ENCODE data around the gene PIP5K1C. TPM values are rescaled to one million over a fixed set of nuclear protein-coding genes. Genes with fewer than 3 reads are reported as not detected.

The PIP5K1C gene
- total RNA-seq, 1 donor from 2014 or later: 42.0 TPM

DNA sequence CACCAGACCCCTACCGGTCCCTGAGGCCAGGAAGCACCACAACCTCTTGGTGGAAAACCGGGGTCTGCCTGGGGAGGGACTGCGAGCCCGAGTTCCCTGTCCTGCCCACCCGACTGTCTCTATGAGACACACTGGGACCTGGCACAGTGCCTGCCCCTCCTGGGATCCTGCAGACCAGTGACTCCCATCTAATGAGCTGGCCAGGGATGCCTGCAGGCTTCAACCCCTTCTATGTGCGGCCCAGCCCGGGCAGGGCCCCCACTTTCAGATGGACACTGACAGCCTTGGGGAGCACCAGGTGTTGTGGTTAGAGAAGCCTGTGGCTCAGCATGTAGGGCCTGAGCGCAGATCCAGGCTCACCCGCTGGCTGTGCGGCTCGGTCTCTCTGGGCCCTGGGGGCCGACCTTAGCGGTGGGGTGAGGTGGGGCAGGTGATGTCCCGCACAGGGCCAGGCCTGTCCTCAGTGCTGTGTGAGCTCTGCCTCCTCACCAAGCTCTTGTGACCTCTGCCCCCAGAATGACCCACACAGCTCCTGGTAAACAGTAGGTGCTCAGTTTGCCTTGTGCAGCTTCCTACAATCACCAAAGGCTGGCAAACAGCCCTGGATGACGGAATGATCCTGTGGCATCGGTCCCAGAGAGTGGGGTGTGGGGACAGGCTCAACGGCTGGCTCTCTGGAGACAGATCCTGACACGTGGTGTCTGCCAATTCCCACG, 55.8 kb downstream of the PIP5K1C start:
- peaks cover 3% of the 10 kb centered on the region for H3K36me3 Mint-ChIP-seq (ENCODE audit: low read depth, unreplicated experiment)
- peaks cover 5% of the 10 kb centered on the region for H3K4me1 ChIP-seq (ENCODE audit: insufficient read depth, low read length)
- H3K9ac ChIP-seq (ENCODE audit: low read length): no peak overlapping the region
- H3K4me3 ChIP-seq (ENCODE audit: insufficient read depth, low read depth, low read length): no peak overlapping the region
- no peaks in the 10 kb centered on the region for H3K27me3 Mint-ChIP-seq (ENCODE audit: low read depth, unreplicated experiment)
- no peak overlapping the region for H3K4me3 Mint-ChIP-seq (ENCODE audit: unreplicated experiment)
- H3K9me3 Mint-ChIP-seq (ENCODE audit: unreplicated experiment): no peaks in the 10 kb centered on the region
- TF ChIP-seq EZH2 (IDR thresholded peaks at IDR 0.05; ENCODE audit: insufficient read depth, low read length): no peak
- TF ChIP-seq, protein P1, sequence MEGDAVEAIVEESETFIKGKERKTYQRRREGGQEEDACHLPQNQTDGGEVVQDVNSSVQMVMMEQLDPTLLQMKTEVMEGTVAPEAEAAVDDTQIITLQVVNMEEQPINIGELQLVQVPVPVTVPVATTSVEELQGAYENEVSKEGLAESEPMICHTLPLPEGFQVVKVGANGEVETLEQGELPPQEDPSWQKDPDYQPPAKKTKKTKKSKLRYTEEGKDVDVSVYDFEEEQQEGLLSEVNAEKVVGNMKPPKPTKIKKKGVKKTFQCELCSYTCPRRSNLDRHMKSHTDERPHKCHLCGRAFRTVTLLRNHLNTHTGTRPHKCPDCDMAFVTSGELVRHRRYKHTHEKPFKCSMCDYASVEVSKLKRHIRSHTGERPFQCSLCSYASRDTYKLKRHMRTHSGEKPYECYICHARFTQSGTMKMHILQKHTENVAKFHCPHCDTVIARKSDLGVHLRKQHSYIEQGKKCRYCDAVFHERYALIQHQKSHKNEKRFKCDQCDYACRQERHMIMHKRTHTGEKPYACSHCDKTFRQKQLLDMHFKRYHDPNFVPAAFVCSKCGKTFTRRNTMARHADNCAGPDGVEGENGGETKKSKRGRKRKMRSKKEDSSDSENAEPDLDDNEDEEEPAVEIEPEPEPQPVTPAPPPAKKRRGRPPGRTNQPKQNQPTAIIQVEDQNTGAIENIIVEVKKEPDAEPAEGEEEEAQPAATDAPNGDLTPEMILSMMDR (IDR thresholded peaks at IDR 0.05; ENCODE audit: insufficient read depth, low read depth, low read length): no peak
- H4K20me1 ChIP-seq (ENCODE audit: insufficient read depth, low read length): peaks cover 3% of the 10 kb centered on the region
- no peak overlapping the region for H2AFZ ChIP-seq (ENCODE audit: low read depth, low read length)
- H3K36me3 ChIP-seq (ENCODE audit: insufficient read depth, low read length): peaks cover 4% of the 10 kb centered on the region
- H3K27ac ChIP-seq (ENCODE audit: low read depth, low read length): no peak overlapping the region
- H3K4me2 ChIP-seq (ENCODE audit: low read length): no peak overlapping the region
- FAIRE-seq (no peak), DNase-seq (ENCODE audit: low read depth) (peak; percentile 25)
- no peaks in the 10 kb centered on the region for H3K9me3 ChIP-seq (ENCODE audit: insufficient read depth, low read depth, low read length)
- no peaks in the 10 kb centered on the region for H3K27me3 ChIP-seq (ENCODE audit: insufficient read depth, low read length)
- no peaks in the 10 kb centered on the region for H3K4me1 Mint-ChIP-seq (ENCODE audit: low read depth, unreplicated experiment)
- H3K27ac Mint-ChIP-seq (ENCODE audit: unreplicated experiment): no peak overlapping the region
- H3K79me2 ChIP-seq (ENCODE audit: insufficient read depth, low read length): no peaks in the 10 kb centered on the region

DNA sequence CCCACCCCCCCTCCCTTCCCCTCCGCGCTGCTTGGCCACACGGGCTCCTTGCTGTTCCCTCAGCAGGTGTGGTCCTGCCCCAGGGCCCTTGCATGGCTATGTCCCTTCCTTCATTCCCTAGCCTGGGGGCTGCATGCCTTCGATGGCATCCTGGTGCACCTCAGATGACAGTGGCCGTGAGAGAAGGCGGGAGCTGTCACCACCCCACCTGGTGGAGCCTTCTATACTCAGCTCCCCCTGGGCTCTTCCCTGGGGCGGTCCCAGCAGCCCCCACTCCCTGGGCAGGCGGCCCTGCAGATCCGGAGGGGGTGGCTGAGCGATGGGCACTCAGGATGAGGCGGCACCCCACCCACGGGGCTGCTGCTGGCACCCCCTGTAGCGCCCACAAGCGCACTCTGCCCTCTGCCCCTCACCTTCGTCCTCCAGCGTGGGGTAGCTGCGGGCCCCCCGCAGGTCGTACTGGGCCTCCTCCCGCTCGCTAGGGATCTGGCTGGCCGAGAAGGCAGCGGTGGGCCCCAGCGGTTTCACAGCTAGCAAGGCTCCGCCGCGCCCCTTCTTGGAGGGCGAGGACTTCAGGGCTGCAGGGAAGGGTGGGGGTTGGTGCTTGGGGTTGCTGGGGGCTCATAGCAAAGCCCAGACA, 56.5 kb downstream of the PIP5K1C start:
- H4K20me1 ChIP-seq (ENCODE audit: insufficient read depth, low read length): peaks cover 3% of the 10 kb centered on the region
- DNase-seq (ENCODE audit: low read depth) (no peak), FAIRE-seq (no peak)
- H3K79me2 ChIP-seq (ENCODE audit: insufficient read depth, low read length): no peaks in the 10 kb centered on the region
- peaks cover 5% of the 10 kb centered on the region for H3K4me1 ChIP-seq (ENCODE audit: insufficient read depth, low read length)
- Mint-ChIP-seq H3K9me3 (ENCODE audit: unreplicated experiment) (no peaks in the 10 kb centered on the region), H3K4me3 (ENCODE audit: unreplicated experiment) (no peak overlapping the region), H3K36me3 (ENCODE audit: low read depth, unreplicated experiment) (peaks cover 4% of the 10 kb centered on the region), H3K4me1 (ENCODE audit: low read depth, unreplicated experiment) (no peaks in the 10 kb centered on the region), H3K27me3 (ENCODE audit: low read depth, unreplicated experiment) (no peaks in the 10 kb centered on the region), H3K27ac (ENCODE audit: unreplicated experiment) (no peak overlapping the region)
- H3K27ac ChIP-seq (ENCODE audit: low read depth, low read length): no peak overlapping the region
- H3K4me2 ChIP-seq (ENCODE audit: low read length): no peak overlapping the region
- no peak overlapping the region for H3K4me3 ChIP-seq (ENCODE audit: insufficient read depth, low read depth, low read length)
- no peaks in the 10 kb centered on the region for H3K9me3 ChIP-seq (ENCODE audit: insufficient read depth, low read depth, low read length)
- no peak overlapping the region for H2AFZ ChIP-seq (ENCODE audit: low read depth, low read length)
- H3K9ac ChIP-seq (ENCODE audit: low read length): no peak overlapping the region
- no peaks in the 10 kb centered on the region for H3K27me3 ChIP-seq (ENCODE audit: insufficient read depth, low read length)
- H3K36me3 ChIP-seq (ENCODE audit: insufficient read depth, low read length): peaks cover 7% of the 10 kb centered on the region
- TF ChIP-seq, protein P1 (IDR thresholded peaks at IDR 0.05; ENCODE audit: insufficient read depth, low read depth, low read length): no peak
- TF ChIP-seq EZH2 (IDR thresholded peaks at IDR 0.05; ENCODE audit: insufficient read depth, low read length): no peak

All from astrocyte (in vitro differentiated cells and primary cell).